Astrocyte (in vitro differentiated cells and primary cell): ENCODE data around the gene PLXNC1. TPM values are rescaled to one million over a fixed set of nuclear protein-coding genes. Genes with fewer than 3 reads are reported as not detected.
A peak's percentile ranks its signal among the peaks of the same experiment; 100 is the strongest.

Experiments
- DNase-seq: peaks from one replicate; pipeline ENCODE4 v3.0.0-alpha.2; 2010; ENCODE audit warnings: low read depth
- FAIRE-seq: peaks from 2 replicates; lab custom pipeline; 2011; peaks lifted over from hg19 to GRCh38; lab: Jason Lieb, UNC
- H2AFZ ChIP-seq: 2 replicates; pipeline ENCODE4 v1.6.0; 2012; ENCODE audit warnings: low read depth, low read length, inconsistent platforms
- H3K27ac ChIP-seq: 2 replicates; pipeline ENCODE4 v1.5.1; 2011; ENCODE audit warnings: low read depth, low read length, inconsistent platforms
- H3K27me3 ChIP-seq: 2 replicates; pipeline ENCODE4 v1.6.0; 2011; ENCODE audit warnings: low read length, inconsistent platforms; ENCODE audit not compliant: insufficient read depth
- H3K36me3 ChIP-seq: 2 replicates; pipeline ENCODE4 v1.5.1; 2011; ENCODE audit warnings: low read length, inconsistent platforms; ENCODE audit not compliant: insufficient read depth
- H3K4me1 ChIP-seq: 2 replicates; pipeline ENCODE4 v1.5.1; 2011; ENCODE audit warnings: low read length, inconsistent platforms; ENCODE audit not compliant: insufficient read depth
- H3K4me2 ChIP-seq: 2 replicates; pipeline ENCODE4 v1.6.0; 2012; ENCODE audit warnings: low read length, inconsistent platforms
- H3K4me3 ChIP-seq: 2 replicates; pipeline ENCODE4 v1.5.1; 2011; ENCODE audit warnings: low read depth, mild to moderate bottlenecking, low read length, inconsistent platforms; ENCODE audit not compliant: insufficient read depth
- H3K79me2 ChIP-seq: 2 replicates; pipeline ENCODE4 v1.6.0; 2012; ENCODE audit warnings: mild to moderate bottlenecking, low read length, inconsistent platforms; ENCODE audit not compliant: insufficient read depth
- H3K9ac ChIP-seq: 2 replicates; pipeline ENCODE4 v1.6.0; 2012; ENCODE audit warnings: mild to moderate bottlenecking, low read length, inconsistent platforms
- H3K9me3 ChIP-seq: 2 replicates; pipeline ENCODE4 v1.5.1; 2012; ENCODE audit warnings: low read depth, mild to moderate bottlenecking, low read length, inconsistent platforms; ENCODE audit not compliant: insufficient read depth
- H4K20me1 ChIP-seq: 2 replicates; pipeline ENCODE4 v1.6.0; 2012; ENCODE audit warnings: low read length, inconsistent platforms; ENCODE audit not compliant: insufficient read depth
- H3K27ac Mint-ChIP-seq: one replicate; pipeline ENCODE4 v1.8.0; 2021; ENCODE audit warnings: mild to moderate bottlenecking, mixed read lengths; ENCODE audit not compliant: unreplicated experiment
- H3K27me3 Mint-ChIP-seq: one replicate; pipeline ENCODE4 v1.8.0; 2021; ENCODE audit warnings: low read depth, mixed read lengths; ENCODE audit not compliant: unreplicated experiment
- H3K36me3 Mint-ChIP-seq: one replicate; pipeline ENCODE4 v1.8.0; 2021; ENCODE audit warnings: low read depth, mixed read lengths; ENCODE audit not compliant: unreplicated experiment
- H3K4me1 Mint-ChIP-seq: one replicate; pipeline ENCODE4 v1.8.0; 2021; ENCODE audit warnings: low read depth, mixed read lengths; ENCODE audit not compliant: unreplicated experiment
- H3K4me3 Mint-ChIP-seq: one replicate; pipeline ENCODE4 v1.8.0; 2021; ENCODE audit warnings: mild to moderate bottlenecking, moderate library complexity, mixed read lengths; ENCODE audit not compliant: unreplicated experiment
- H3K9me3 Mint-ChIP-seq: one replicate; pipeline ENCODE4 v1.8.0; 2021; ENCODE audit warnings: mild to moderate bottlenecking, mixed read lengths; ENCODE audit not compliant: unreplicated experiment
- EZH2 ChIP-seq: IDR thresholded peaks from 2 replicates; pipeline ENCODE4 v1.6.1; 2012; ENCODE audit warnings: mild to moderate bottlenecking, low read length, inconsistent platforms; ENCODE audit not compliant: insufficient read depth
- total RNA-seq: library from RNA; stranded (reverse); gene quantifications from 2 replicates; pipeline ENCODE4 v1.2.1, GENCODE V29; 2021
- TF ChIP-seq, protein P1 (sequence below): IDR thresholded peaks from 2 replicates; pipeline ENCODE4 v1.5.1; 2011; ENCODE audit warnings: low read depth, mild to moderate bottlenecking, inconsistent platforms, low read length, moderate library complexity; ENCODE audit not compliant: insufficient read depth

Gene PLXNC1
- total RNA-seq, 1 donor from 2014 or later: 6.9 TPM

GRCh38 chr12:94263905-94264561 lies 115.7 kb downstream of the PLXNC1 start:
- no peak for TF ChIP-seq EZH2
- TF ChIP-seq, protein P1, sequence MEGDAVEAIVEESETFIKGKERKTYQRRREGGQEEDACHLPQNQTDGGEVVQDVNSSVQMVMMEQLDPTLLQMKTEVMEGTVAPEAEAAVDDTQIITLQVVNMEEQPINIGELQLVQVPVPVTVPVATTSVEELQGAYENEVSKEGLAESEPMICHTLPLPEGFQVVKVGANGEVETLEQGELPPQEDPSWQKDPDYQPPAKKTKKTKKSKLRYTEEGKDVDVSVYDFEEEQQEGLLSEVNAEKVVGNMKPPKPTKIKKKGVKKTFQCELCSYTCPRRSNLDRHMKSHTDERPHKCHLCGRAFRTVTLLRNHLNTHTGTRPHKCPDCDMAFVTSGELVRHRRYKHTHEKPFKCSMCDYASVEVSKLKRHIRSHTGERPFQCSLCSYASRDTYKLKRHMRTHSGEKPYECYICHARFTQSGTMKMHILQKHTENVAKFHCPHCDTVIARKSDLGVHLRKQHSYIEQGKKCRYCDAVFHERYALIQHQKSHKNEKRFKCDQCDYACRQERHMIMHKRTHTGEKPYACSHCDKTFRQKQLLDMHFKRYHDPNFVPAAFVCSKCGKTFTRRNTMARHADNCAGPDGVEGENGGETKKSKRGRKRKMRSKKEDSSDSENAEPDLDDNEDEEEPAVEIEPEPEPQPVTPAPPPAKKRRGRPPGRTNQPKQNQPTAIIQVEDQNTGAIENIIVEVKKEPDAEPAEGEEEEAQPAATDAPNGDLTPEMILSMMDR: no peak
- H3K4me2 ChIP-seq: no peak overlapping the region
- H3K4me1 Mint-ChIP-seq: peaks cover 31% of the 10 kb centered on the region

GRCh38 chr12:94264736-94265485 lies 116.5 kb downstream of the PLXNC1 start:
- no peaks in the 10 kb centered on the region for H3K9me3 Mint-ChIP-seq
- H3K9ac ChIP-seq: no peak overlapping the region
- H3K27ac Mint-ChIP-seq: peak overlapping the region; percentile 95
- H3K27ac ChIP-seq: no peak overlapping the region
- no peaks in the 10 kb centered on the region for H3K27me3 ChIP-seq
- no peaks in the 10 kb centered on the region for H3K9me3 ChIP-seq
- no peak overlapping the region for H3K4me3 ChIP-seq
- no peak for TF ChIP-seq EZH2
- TF ChIP-seq, protein P1: no peak
- H3K4me1 Mint-ChIP-seq: peaks cover 31% of the 10 kb centered on the region
- peaks cover 5% of the 10 kb centered on the region for H3K36me3 Mint-ChIP-seq
- DNase-seq (no peak), FAIRE-seq (no peak)
- peaks cover 6% of the 10 kb centered on the region for H3K27me3 Mint-ChIP-seq
- no peaks in the 10 kb centered on the region for H3K79me2 ChIP-seq
- H4K20me1 ChIP-seq: no peaks in the 10 kb centered on the region
- no peak overlapping the region for H2AFZ ChIP-seq
- H3K4me2 ChIP-seq: no peak overlapping the region
- no peaks in the 10 kb centered on the region for H3K36me3 ChIP-seq
- H3K4me3 Mint-ChIP-seq: no peak overlapping the region
- H3K4me1 ChIP-seq: peaks cover 13% of the 10 kb centered on the region

More at GRCh38 chr12:94263905-94264561, 115.7 kb downstream of the PLXNC1 start:
- DNase-seq (peak; percentile 62), FAIRE-seq (no peak)
- no peaks in the 10 kb centered on the region for H3K9me3 Mint-ChIP-seq
- H2AFZ ChIP-seq: peak overlapping the region; percentile 13
- H3K9ac ChIP-seq: no peak overlapping the region
- no peaks in the 10 kb centered on the region for H3K9me3 ChIP-seq
- H3K27ac Mint-ChIP-seq: peak overlapping the region; percentile 95
- H3K27ac ChIP-seq: no peak overlapping the region
- no peaks in the 10 kb centered on the region for H3K79me2 ChIP-seq
- peaks cover 6% of the 10 kb centered on the region for H3K27me3 Mint-ChIP-seq
- no peak overlapping the region for H3K4me3 Mint-ChIP-seq
- peaks cover 5% of the 10 kb centered on the region for H3K36me3 Mint-ChIP-seq
- no peaks in the 10 kb centered on the region for H4K20me1 ChIP-seq
- peaks cover 13% of the 10 kb centered on the region for H3K4me1 ChIP-seq
- no peak overlapping the region for H3K4me3 ChIP-seq
- H3K36me3 ChIP-seq: no peaks in the 10 kb centered on the region
- H3K27me3 ChIP-seq: no peaks in the 10 kb centered on the region
